Measurements from ENCODE around the gene OSBPL10.

OSBPL10 gene

GRCh38 chr3:31635545-31635944 lies 345.5 kb downstream of the OSBPL10 start:
- Histone ChIP-seq H3K4me2 (ENCODE audit: low read length) (no peak overlapping the region), H3K27me3 (ENCODE audit: control insufficient read depth, insufficient read depth, low read length) (no peaks in the 10 kb centered on the region), H3K4me3 (ENCODE audit: low read length) (no peak overlapping the region), H3K4me1 (ENCODE audit: control insufficient read depth, insufficient read depth, low read length) (no peaks in the 10 kb centered on the region), H3K9ac (ENCODE audit: low read depth, low read length) (no peak overlapping the region), H3K9me3 (replicated peaks; ENCODE audit: low read length) (no peaks in the 10 kb centered on the region), H3K36me3 (ENCODE audit: insufficient read depth, low read length) (peaks cover 25% of the 10 kb centered on the region)

- no peaks in the 10 kb centered on the region for H3K4me1 ChIP-seq (ENCODE audit: control insufficient read depth, insufficient read depth, low read length)
- H3K9ac ChIP-seq (ENCODE audit: low read depth, low read length): no peak overlapping the region
- H3K4me2 ChIP-seq (ENCODE audit: low read length): no peak overlapping the region
- no peak overlapping the region for H3K4me3 ChIP-seq (ENCODE audit: low read length)
- H3K9me3 ChIP-seq (replicated peaks; ENCODE audit: low read length): no peaks in the 10 kb centered on the region
- peaks cover 25% of the 10 kb centered on the region for H3K36me3 ChIP-seq (ENCODE audit: insufficient read depth, low read length)
- no peaks in the 10 kb centered on the region for H3K27me3 ChIP-seq (ENCODE audit: control insufficient read depth, insufficient read depth, low read length)
These were observed 346.6 kb downstream of the OSBPL10 start for GRCh38 chr3:31634476-31634875.

DNA sequence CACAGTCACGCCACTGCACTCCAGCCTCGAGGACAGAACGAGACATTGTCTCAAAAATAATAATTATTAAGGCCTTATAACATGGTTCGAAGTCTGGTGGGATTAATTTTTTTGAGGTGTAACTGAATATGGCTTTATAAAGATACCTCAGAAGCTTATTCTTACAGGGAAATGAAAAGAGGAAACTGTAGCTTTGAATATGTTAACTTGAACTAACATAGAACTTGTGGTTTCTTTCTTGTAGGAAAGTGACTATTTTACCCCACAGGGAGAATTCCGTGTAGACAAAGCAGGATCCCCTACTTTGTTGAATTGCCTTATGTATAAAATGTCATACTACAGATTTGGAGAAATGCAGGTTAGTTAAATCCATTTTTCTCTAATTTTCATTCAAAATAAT lies 352.0 kb downstream of the OSBPL10 start:
- Histone ChIP-seq H3K9ac (ENCODE audit: low read depth, low read length) (no peak overlapping the region), H3K36me3 (ENCODE audit: insufficient read depth, low read length) (peaks cover 33% of the 10 kb centered on the region), H3K9me3 (replicated peaks; ENCODE audit: low read length) (no peaks in the 10 kb centered on the region), H3K4me2 (ENCODE audit: low read length) (no peak overlapping the region), H3K27me3 (ENCODE audit: control insufficient read depth, insufficient read depth, low read length) (no peaks in the 10 kb centered on the region), H3K4me3 (ENCODE audit: low read length) (no peak overlapping the region), H3K4me1 (ENCODE audit: control insufficient read depth, insufficient read depth, low read length) (no peaks in the 10 kb centered on the region)

DNA sequence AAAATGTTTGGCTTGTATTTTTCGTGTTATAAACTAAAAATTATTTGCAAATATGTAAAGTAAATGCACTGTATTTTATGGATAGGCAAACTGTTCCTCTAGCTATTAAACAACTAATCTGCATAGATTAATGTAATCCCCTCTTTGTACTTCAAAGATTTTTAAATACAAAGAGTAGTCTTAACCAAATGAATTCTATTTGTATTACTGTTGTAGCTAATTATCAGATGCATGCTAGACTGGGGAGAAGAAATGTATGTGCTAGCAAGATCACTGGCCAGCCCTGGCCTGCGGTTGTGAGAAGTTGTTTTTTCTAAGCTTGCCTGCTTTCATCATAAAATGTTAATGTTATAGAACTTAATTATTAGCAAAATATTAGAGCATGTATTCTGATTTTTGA lies 355.7 kb downstream of the OSBPL10 start:
- H3K27me3 ChIP-seq (ENCODE audit: control insufficient read depth, insufficient read depth, low read length): no peaks in the 10 kb centered on the region
- H3K4me3 ChIP-seq (ENCODE audit: low read length): no peak overlapping the region
- H3K36me3 ChIP-seq (ENCODE audit: insufficient read depth, low read length): peaks cover 21% of the 10 kb centered on the region
- no peak overlapping the region for H3K9ac ChIP-seq (ENCODE audit: low read depth, low read length)
- H3K4me2 ChIP-seq (ENCODE audit: low read length): no peak overlapping the region
- no peaks in the 10 kb centered on the region for H3K9me3 ChIP-seq (replicated peaks; ENCODE audit: low read length)
- no peaks in the 10 kb centered on the region for H3K4me1 ChIP-seq (ENCODE audit: control insufficient read depth, insufficient read depth, low read length)

DNA sequence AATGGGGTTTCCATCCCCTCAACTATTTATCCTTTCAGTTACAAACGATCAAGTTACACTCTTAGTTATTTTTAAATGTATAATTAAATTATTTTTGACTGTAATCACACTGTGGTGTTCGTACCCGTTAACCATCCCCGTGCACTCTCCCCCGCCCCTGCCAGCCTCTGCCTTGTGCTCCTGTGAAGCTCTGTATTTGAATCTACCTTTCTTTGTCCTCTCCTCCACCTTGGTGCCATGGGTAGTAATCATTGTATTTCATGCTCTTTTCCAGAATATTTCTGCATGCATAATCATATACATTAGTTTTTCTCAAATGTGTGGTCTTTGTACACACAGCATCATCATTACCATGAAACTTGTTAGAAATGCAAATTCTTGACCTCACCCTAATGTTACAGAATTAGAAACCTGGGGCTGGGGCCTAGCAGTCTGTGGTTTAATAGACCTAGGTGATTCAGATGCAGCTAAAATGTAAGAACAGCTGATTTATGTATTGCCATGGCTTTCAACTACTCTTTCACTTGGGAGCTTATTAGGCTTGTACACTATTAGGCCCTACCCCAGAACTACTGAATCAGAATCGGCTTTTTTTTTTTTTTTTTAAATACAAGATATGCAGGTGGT lies 356.9 kb downstream of the OSBPL10 start:
- H3K4me2 ChIP-seq (ENCODE audit: low read length): no peak overlapping the region
- no peaks in the 10 kb centered on the region for H3K9me3 ChIP-seq (replicated peaks; ENCODE audit: low read length)
- no peak overlapping the region for H3K4me3 ChIP-seq (ENCODE audit: low read length)
- H3K9ac ChIP-seq (ENCODE audit: low read depth, low read length): no peak overlapping the region
- no peaks in the 10 kb centered on the region for H3K4me1 ChIP-seq (ENCODE audit: control insufficient read depth, insufficient read depth, low read length)
- H3K27me3 ChIP-seq (ENCODE audit: control insufficient read depth, insufficient read depth, low read length): no peaks in the 10 kb centered on the region
- H3K36me3 ChIP-seq (ENCODE audit: insufficient read depth, low read length): peaks cover 25% of the 10 kb centered on the region

DNA sequence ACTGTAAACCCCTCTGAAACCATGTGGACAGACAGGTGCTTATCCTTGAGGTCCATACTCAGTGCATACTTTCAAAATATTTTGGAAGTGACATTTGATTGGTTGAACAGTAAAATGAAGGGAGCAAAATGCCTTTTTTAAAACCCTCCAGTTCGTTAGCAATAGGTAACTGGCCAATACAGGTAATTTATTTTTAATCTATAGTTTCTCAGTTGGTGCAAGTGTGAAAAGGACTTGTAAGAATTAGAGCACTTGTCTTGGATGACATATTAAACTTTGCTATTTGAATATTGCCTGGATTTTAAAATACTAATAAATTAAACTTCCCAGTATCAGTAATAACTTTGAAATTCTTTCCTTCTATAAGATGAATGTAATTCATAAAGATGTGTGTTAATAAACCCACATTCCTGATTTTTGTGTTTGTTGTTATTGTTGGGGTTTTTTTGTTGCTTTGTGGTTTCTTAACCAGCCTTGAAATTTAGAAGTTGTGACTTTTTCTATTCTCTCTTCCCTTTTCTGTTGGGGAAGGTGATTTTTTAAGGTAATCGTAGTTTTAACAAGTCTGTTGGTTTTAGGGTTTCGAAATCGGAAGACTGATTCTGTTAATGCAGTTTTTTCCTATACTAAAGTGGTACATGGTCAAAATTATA lies 358.3 kb downstream of the OSBPL10 start:
- no peak overlapping the region for H3K4me3 ChIP-seq (ENCODE audit: low read length)
- H3K4me1 ChIP-seq (ENCODE audit: control insufficient read depth, insufficient read depth, low read length): no peaks in the 10 kb centered on the region
- H3K27me3 ChIP-seq (ENCODE audit: control insufficient read depth, insufficient read depth, low read length): no peaks in the 10 kb centered on the region
- no peak overlapping the region for H3K9ac ChIP-seq (ENCODE audit: low read depth, low read length)
- no peak overlapping the region for H3K4me2 ChIP-seq (ENCODE audit: low read length)
- peaks cover 28% of the 10 kb centered on the region for H3K36me3 ChIP-seq (ENCODE audit: insufficient read depth, low read length)
- H3K9me3 ChIP-seq (replicated peaks; ENCODE audit: low read length): no peaks in the 10 kb centered on the region

DNA sequence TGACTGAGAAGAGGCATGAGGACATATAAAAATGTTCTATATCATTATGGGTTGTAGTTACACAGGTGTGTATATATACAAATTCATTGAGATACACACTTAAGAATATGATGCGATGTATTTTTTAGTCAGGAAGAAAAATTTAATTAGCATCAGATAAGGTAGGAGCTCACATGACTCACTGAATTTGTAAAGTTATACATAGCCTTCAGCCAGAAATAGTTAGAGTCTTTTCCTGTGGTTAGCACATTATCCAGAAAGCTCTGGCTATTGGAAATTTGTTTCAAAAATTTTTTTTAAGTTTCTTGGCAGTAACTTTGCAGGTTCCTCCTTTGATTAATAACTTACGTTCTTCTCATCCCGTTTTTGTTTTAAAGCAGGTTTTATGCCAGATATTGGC lies 359.7 kb downstream of the OSBPL10 start:
- no peaks in the 10 kb centered on the region for H3K4me1 ChIP-seq (ENCODE audit: control insufficient read depth, insufficient read depth, low read length)
- H3K9ac ChIP-seq (ENCODE audit: low read depth, low read length): no peak overlapping the region
- H3K4me3 ChIP-seq (ENCODE audit: low read length): no peak overlapping the region
- H3K36me3 ChIP-seq (ENCODE audit: insufficient read depth, low read length): peaks cover 22% of the 10 kb centered on the region
- no peaks in the 10 kb centered on the region for H3K9me3 ChIP-seq (replicated peaks; ENCODE audit: low read length)
- no peak overlapping the region for H3K4me2 ChIP-seq (ENCODE audit: low read length)
- H3K27me3 ChIP-seq (ENCODE audit: control insufficient read depth, insufficient read depth, low read length): no peaks in the 10 kb centered on the region

- no peaks in the 10 kb centered on the region for H3K4me1 ChIP-seq (ENCODE audit: control insufficient read depth, insufficient read depth, low read length)
- no peaks in the 10 kb centered on the region for H3K9me3 ChIP-seq (replicated peaks; ENCODE audit: low read length)
- no peak overlapping the region for H3K9ac ChIP-seq (ENCODE audit: low read depth, low read length)
- peaks cover 20% of the 10 kb centered on the region for H3K36me3 ChIP-seq (ENCODE audit: insufficient read depth, low read length)
- H3K4me3 ChIP-seq (ENCODE audit: low read length): no peak overlapping the region
- H3K27me3 ChIP-seq (ENCODE audit: control insufficient read depth, insufficient read depth, low read length): no peaks in the 10 kb centered on the region
- H3K4me2 ChIP-seq (ENCODE audit: low read length): no peak overlapping the region
These were observed 360.4 kb downstream of the OSBPL10 start for GRCh38 chr3:31620656-31621055.

- Histone ChIP-seq H3K36me3 (ENCODE audit: insufficient read depth, low read length) (peaks cover 7% of the 10 kb centered on the region), H3K4me1 (ENCODE audit: control insufficient read depth, insufficient read depth, low read length) (no peaks in the 10 kb centered on the region), H3K4me3 (ENCODE audit: low read length) (no peak overlapping the region), H3K4me2 (ENCODE audit: low read length) (no peak overlapping the region), H3K9ac (ENCODE audit: low read depth, low read length) (no peak overlapping the region), H3K27me3 (ENCODE audit: control insufficient read depth, insufficient read depth, low read length) (no peaks in the 10 kb centered on the region), H3K9me3 (replicated peaks; ENCODE audit: low read length) (no peaks in the 10 kb centered on the region)
These were observed 364.4 kb downstream of the OSBPL10 start for GRCh38 chr3:31616711-31617110.

DNA sequence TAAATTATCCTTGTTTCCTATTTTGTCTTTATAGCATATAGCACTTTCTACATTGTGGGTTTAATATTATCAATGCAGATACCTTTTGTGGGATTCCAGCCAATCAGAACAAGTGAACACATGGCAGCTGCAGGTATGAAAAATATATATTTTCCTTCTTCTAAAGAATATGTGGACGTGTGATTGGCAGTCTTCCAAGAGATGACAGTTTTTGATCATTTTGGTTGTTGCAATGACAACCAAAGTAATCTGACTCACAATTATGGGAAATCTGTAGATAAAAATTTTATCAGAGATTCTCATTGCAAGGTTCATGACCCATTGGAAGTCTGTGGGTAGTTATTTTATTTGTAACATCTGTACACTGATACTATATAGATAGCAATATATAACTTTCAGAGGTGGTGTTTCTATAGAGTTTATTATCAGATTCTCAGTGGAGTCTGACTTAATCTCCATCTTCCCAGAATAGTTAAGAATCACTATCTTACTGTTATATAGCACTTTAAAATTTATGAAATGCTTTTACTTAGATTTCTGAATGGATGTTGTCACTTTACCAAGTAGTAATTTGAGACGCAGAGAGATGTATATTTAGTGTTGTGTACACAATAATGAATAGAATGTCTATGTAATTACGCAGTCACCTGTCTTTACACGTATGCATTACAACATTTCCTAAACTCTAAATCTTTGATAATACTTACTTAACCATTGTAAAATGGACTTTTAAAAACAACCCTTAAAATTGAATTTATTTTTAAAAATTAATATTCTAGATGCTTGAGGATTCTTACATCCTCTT lies 365.8 kb downstream of the OSBPL10 start:
- H3K9me3 ChIP-seq (replicated peaks; ENCODE audit: low read length): no peaks in the 10 kb centered on the region
- no peak overlapping the region for H3K9ac ChIP-seq (ENCODE audit: low read depth, low read length)
- no peaks in the 10 kb centered on the region for H3K27me3 ChIP-seq (ENCODE audit: control insufficient read depth, insufficient read depth, low read length)
- H3K4me2 ChIP-seq (ENCODE audit: low read length): no peak overlapping the region
- peaks cover 7% of the 10 kb centered on the region for H3K36me3 ChIP-seq (ENCODE audit: insufficient read depth, low read length)
- H3K4me1 ChIP-seq (ENCODE audit: control insufficient read depth, insufficient read depth, low read length): no peaks in the 10 kb centered on the region
- no peak overlapping the region for H3K4me3 ChIP-seq (ENCODE audit: low read length)

DNA sequence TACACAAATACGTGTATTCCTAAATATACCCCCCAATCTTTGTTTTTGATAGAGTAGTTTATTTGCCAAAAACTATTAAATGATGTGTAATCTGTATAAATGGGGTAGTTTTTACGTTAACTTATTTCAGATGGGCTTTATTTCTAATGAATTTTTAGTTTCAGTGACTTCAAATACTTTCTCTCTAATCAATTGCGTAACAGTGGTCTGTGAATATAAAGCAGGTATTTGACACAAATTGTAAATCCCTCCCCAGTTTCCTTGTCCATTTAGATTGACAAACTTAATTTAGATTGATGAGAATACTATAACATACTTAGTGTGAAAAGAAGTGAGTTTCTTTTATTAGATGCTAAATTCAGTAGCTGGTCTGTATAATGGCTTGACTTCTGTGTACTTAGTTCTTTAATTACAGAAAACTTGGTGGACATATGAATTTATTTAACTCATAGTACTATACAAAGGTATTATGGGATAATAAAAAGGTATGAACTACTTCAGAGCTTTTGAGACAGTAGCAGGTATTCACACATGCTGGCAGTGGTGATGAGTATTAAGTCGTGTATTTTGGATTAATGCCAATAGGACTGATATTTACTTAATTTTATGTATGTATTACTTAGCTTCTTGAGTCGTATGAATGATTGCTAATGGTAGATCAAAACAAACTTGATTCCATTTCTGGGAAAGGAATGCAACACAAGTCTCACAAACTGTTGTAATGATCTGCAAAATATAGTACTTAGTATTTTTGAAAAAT lies 366.7 kb downstream of the OSBPL10 start:
- Histone ChIP-seq H3K4me3 (ENCODE audit: low read length) (no peak overlapping the region), H3K4me2 (ENCODE audit: low read length) (no peak overlapping the region), H3K9me3 (replicated peaks; ENCODE audit: low read length) (no peaks in the 10 kb centered on the region), H3K4me1 (ENCODE audit: control insufficient read depth, insufficient read depth, low read length) (no peaks in the 10 kb centered on the region), H3K36me3 (ENCODE audit: insufficient read depth, low read length) (peaks cover 4% of the 10 kb centered on the region), H3K9ac (ENCODE audit: low read depth, low read length) (no peak overlapping the region), H3K27me3 (ENCODE audit: control insufficient read depth, insufficient read depth, low read length) (no peaks in the 10 kb centered on the region)
